ENCODE results near the gene PREX1.

- no peak for TF ChIP-seq POLR2A (IDR thresholded peaks at IDR 0.05)
- TF ChIP-seq, protein P1, sequence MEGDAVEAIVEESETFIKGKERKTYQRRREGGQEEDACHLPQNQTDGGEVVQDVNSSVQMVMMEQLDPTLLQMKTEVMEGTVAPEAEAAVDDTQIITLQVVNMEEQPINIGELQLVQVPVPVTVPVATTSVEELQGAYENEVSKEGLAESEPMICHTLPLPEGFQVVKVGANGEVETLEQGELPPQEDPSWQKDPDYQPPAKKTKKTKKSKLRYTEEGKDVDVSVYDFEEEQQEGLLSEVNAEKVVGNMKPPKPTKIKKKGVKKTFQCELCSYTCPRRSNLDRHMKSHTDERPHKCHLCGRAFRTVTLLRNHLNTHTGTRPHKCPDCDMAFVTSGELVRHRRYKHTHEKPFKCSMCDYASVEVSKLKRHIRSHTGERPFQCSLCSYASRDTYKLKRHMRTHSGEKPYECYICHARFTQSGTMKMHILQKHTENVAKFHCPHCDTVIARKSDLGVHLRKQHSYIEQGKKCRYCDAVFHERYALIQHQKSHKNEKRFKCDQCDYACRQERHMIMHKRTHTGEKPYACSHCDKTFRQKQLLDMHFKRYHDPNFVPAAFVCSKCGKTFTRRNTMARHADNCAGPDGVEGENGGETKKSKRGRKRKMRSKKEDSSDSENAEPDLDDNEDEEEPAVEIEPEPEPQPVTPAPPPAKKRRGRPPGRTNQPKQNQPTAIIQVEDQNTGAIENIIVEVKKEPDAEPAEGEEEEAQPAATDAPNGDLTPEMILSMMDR (IDR thresholded peaks at IDR 0.05), result no peak
Observed at GRCh38 chr20:48742912-48743680, 84.7 kb downstream of the PREX1 start.
